Omental fat pad (tissue), 4 donors: ENCODE data around the gene VWF. TPM values are rescaled to one million over a fixed set of nuclear protein-coding genes. Genes with fewer than 3 reads are reported as not detected.
A peak's percentile ranks its signal among the peaks of the same experiment; 100 is the strongest.

Experiments used
- ATAC-seq: fragments of 150-250 bp; one replicate; pipeline ENCODE4 v1.9.1; 2016; ENCODE audit warnings: mild to moderate bottlenecking, moderate library complexity; ENCODE audit not compliant: low FRiP score
- DNase-seq: peaks from one replicate; pipeline ENCODE4 v3.0.0-alpha.2; 2019; ENCODE audit warnings: low spot score
- CTCF ChIP-seq, 3 donors: fragments of 450-650 bp; IDR thresholded peaks; one replicate each; pipeline ENCODE4 v1.5.1; 2016 to 2017; ENCODE audit warnings: antibody characterized with exemption in 3 of 3, mild to moderate bottlenecking in 3 of 3, moderate library complexity in 2 of 3
- total RNA-seq, 4 donors: library from RNA; depleted of rRNA; stranded (reverse); fragments of >200 nt; gene quantifications; one replicate each; pipeline ENCODE4 v1.1.0, GENCODE V29; 2016

VWF gene
- total RNA-seq = 1,000 to 10,000 TPM in 1 of 4 donors, 100 to 1,000 TPM in 2, 10 to 100 TPM in 1; 78.4 to 1,203 (median 422) TPM

GRCh38 chr12:6124411-6125309 lies at the start of gene VWF:
VWF (minus strand) TSS chr12:6124670; CDS start chr12:6123196, 1,474 bp downstream.
- DNase-seq (no peak), ATAC-seq (no peak)
- no peak for TF ChIP-seq CTCF (IDR thresholded peaks at IDR 0.05)

- no peak for TF ChIP-seq CTCF (IDR thresholded peaks at IDR 0.05)
- DNase-seq = no peak
- no peak for ATAC-seq
Observed at GRCh38 chr12:6172862-6173261, 48.4 kb upstream of the VWF start.

- ATAC-seq (no peak), DNase-seq (no peak)
- no peak for TF ChIP-seq CTCF (IDR thresholded peaks at IDR 0.05)
Observed at GRCh38 chr12:6172086-6172485, 47.6 kb upstream of the VWF start.

- peak; percentile 19 for ATAC-seq
- no peak for TF ChIP-seq CTCF (IDR thresholded peaks at IDR 0.05)
- no peak for DNase-seq
Observed at GRCh38 chr12:6171409-6172015, 47.0 kb upstream of the VWF start.

- DNase-seq = no peak
- ATAC-seq = peak; percentile 86
- TF ChIP-seq CTCF (IDR thresholded peaks at IDR 0.05) = no peak
Observed at GRCh38 chr12:6167327-6168280, 43.1 kb upstream of the VWF start.

GRCh38 chr12:6166808-6167207 lies 42.3 kb upstream of the VWF start:
- ATAC-seq (no peak), DNase-seq (no peak)
- TF ChIP-seq CTCF (IDR thresholded peaks at IDR 0.05) = no peak
